Stimulated activated CD8-positive, alpha-beta memory T cell treated with anti-CD3 and anti-CD28 coated beads, Interleukin-4, amount 100 ng/mL, for 4 hours (primary cell): ENCODE data around the gene SNPH.

Experiments
- DNase-seq, 2 donors: peaks; one replicate each; pipeline ENCODE4 v3.0.0-alpha.2; 2020; ENCODE audit warnings: low read depth in 2 of 2, low spot score in 1 of 2

SNPH gene

GRCh38 chr20:1263853-1264252 lies 2.2 kb upstream of the SNPH start:
- no peak for DNase-seq

DNA sequence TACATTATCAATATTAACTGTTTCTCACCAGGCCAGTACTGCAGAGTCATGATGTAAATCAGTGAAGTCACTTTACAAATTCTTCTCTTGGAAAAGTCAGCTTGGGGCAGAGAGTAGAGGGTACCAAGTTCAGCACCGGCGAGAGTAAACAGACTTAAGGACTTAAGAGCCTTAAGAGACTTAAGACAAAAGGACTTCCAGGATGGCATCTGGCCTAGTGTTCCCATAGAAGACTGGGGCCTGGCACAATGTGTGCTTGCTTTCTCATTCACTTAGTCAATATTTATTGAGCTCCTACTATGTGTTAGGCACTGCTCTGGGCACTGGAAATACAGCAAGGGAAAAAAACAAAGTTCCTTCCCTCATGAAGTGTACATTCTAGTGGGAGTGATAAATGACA lies 1.4 kb upstream of the SNPH start:
- DNase-seq, result no peak

DNA sequence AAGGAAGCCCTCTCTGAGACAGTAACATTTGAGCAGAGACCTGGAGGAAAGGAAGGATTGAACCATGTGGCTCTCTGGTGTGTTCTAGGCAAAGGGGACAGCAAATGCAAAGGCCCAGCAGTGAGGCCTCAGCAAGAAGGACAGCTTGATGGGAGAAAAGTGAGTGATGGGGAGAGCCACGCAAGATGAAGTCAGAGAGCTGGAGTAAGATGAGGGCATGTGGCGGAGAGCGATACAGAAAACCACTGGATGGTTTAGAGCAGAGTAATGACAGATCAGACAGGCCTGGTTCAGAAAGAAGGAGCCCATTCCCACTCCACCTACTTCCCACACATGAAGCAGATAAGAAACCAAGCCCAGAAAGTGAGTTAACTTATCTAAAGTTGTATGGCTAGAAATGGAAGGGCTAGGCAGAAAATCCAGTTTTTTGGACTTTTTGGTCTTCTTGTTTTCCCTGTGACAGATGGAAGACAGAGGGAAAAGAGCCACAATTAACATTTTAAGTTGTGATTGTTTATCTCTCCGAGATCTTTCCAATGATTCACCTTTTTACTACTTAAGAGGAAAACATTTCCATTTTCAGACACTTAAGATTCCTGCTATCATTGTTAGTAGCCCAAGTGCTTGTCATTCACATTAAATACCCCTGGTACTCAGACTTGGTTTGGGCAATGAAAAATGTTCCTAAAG lies 723 bp upstream of the SNPH start:
- no peak for DNase-seq

DNA sequence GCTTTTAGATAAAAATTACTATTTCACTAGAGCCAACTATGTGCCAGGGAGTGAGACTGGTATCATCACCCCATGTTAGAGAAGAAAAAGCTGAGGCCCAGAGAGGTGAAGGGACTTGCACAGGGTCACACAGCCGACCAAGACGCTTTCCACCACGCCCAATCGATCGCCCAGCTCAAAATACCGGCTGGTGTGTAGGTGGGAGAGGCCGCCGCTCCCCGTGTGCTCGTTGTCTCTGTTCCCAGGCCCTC lies 253 bp upstream of the SNPH start:
- no peak for DNase-seq

- DNase-seq, result no peak
Observed at GRCh38 chr20:1267161-1267560, 1.1 kb downstream of the SNPH start.

DNA sequence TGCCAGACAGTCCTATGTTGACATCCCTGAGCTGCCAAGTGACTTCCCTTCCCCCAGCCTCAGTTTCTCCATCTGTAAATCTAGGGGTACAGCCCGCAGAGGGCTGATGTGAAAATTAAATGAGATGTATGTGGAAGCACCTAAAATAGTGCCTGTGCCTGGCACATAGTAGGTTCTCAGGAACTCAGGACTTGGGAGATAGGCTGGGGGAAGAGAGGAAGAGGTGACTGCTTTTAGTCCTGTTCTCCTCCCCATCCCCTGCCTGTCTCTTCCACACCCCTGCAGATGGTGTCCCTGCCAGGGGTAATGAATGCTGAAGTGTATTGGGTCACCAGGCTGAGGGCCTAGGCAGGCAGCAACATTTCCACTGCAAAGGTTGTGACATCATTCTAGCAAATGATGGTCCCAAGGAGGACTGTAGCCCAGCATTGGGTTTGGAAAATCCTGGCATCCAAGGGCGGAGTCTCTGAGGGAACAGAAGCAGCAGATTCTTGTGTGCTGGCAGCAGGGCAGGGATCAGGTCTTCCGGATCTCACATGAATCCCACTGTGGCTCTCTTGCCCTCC lies 1.8 kb downstream of the SNPH start:
- no peak for DNase-seq

DNA sequence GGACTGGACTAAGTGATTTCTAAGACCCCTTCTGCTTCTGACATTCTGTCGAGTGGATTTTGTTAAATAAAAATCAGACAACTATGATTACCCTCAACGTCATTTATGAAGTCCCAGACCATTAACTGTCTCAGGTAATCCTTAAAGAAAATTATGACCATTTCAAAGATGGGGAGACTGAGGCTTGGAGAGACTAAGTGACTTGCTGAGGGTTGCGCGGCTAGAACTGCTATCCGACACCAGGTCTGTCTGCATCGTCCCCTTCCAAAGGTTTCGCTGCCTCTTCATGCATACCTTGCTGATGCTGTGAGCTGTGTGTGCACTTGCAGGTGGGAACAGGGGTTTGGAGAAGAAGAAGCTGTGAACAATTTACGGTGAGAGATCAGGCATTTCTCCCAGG lies 3.1 kb downstream of the SNPH start:
- no peak for DNase-seq

- DNase-seq, result no peak
Observed at GRCh38 chr20:1269850-1270249, 3.8 kb downstream of the SNPH start.

GRCh38 chr20:1272368-1273100 lies 6.4 kb downstream of the SNPH start:
- no peak for DNase-seq

- DNase-seq, result no peak
Observed at GRCh38 chr20:1273366-1273765, 7.3 kb downstream of the SNPH start.

DNA sequence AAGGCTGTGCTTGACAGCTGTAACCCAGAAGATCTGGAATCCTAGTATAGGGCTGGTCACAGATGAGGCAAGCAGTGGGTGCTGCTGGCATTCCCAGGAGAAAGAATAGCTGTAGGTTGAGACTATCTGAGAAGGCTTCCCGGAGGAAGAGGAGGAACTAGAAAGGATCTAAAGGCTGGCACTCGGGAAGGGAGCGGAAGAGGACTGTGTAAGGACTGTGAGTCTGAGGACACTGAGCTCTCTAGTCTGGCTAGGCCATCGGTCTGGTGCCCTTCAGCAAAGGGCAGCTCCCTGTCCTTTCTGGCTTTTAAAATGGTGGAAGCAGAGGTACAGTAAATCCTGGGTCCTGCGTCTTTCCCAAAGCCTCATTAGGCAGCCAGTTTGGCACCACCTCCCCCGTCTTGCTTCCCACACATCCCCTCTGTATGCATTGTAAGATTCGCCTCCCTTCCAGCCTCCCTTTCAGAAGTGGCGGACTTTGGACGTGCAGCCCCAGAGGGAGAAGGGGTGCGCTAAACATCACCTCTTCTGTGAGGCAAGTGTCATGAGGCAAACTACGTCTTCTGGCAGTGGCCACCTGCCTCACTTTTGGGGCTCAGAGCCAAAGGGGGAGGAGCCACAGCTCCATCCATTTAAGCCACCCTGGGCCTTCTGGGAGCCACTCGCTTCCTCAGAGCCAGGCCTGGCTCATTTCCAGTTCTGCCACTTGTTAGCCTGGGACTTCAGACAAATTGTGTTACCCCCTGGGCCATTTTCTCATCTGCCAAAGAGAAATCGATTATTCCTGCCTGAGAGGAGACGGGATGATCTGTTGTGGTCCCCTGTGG lies 8.6 kb downstream of the SNPH start:
- DNase-seq, result no peak

- no peak for DNase-seq
Observed at GRCh38 chr20:1275919-1276318, 9.8 kb downstream of the SNPH start.

DNA sequence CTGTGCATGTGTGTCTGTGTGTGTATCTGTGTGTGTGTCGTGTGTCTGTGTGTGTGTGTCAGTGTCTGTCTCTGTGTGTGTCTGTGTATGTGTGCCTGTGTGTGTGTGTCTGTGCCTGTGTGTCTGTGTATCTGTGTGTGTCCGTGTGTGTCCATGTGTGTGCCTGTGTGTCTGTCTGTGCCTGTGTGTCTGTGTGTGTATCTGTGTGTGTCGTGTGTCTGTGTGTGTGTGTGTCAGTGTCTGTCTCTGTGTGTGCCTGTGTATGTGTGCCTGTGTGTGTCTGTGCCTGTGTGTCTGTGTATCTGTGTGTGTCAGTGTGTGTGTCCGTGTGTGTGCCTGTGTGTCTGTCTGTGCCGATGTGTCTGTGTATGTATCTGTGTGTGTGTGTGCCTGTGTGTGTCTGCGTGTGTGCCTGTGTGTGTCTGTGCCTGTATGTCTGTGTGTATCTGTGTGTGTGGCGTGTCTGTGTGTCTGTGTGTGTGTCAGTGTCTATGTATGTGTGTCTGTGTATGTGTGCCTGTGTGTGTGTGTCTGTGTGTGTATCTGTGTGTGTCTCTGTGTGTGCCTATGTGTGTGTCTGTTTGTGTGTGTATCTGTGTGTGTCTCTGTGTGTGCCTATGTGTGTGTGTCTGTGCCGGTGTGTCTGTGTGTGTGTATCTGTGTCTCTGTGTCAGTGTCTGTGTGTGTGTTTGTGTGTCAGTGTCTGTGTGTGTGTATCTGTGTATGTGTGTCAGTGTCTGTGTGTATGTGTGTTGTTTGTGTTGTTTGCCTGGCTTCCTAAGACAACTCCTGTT lies 11.6 kb downstream of the SNPH start:
- no peak for DNase-seq

DNA sequence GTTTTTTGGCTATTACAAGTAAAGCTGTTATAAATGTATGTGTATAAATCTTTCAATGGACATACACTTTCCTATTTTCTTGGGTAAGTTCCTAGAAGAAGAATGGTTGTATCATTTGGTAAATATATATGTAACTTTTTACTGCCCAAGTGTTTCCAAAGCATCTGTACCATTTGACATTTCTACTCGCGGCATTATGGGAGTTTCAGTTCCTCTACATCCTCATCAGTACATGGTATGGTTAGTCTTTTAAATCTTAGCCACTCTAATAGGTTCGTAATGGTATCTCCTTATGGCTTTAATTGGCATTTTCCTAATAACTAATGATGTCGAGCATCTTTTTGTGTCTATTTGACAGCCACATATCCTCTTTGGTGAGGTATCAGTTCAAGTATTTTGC lies 12.9 kb downstream of the SNPH start:
- no peak for DNase-seq

DNA sequence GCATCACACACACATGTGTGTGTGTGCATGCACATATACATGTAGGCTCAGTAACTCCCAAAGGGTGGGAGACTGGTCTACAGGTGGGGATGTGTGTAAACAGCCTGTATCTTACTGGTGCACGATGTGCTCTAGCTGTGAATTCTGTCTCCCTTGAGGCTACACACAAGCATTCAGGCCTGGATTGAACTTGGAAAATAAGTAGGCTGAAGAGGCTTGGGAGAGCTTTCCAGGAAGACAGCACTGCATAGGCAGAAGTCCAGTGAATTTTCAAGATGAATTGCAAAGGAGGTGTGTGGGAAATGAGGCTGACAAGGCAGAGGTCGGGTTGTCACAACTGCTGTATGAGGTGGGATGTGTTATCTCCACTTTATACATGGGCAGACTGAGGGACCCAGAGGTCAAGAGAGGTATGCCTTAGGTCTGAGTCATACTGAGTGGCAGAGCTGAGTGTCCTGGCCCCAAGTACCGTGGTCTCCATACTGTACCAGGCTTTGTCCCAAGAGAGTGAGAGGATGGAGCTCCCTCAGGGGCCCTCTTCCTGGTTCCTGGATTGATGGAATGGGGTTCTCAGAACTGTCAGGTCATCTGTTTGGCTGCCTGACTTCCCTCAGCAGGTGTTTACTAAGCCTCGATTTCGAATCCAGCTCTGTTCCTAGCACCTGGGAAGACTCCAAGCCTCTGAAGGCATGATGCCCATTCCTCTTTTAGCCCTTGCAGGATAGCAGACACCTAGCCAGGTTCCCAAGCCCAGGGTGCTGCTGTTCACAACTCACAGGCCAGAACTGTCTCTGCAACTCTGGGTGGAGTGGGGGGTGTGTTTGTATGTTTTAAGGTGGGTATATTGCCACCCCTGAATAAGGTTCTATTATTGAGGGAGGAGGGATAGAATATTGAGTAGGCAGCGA lies 14.4 kb downstream of the SNPH start:
- DNase-seq, result no peak

DNA sequence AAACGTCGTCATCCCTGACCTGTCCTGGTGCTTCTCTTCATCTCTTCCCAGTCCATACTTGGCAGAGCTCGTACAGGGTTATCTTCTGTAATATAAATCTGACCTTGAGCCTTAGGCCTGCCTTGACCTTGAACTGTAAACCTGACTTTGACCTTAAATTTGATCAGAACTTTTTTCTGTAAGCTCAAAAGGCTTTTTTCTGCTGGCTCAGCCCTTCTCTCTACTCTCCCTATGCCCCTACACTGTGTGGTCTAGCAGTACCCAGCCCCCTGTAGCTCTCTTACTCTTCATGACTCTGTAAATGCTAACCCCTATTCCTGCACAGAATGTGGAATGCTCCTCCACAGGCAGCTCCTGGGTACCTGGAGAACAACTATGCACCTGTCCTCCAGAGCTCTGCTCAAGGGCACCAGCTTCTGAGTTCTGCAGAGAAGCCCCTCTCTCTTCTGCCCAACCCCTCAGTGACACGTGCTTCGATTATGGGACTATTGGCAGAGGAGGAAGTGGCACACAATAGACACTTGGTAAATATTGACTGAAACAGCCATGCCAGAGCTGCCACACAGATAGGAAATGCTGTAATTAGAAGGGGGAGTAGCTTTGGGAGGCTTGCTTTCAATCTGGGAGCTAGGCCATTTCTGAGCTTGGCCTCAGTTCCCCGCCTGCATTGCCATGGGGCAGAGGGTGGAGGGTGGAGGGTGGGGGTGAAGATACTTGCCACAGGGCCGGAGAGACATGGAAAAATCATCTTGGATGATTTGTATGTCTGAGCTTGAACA lies 15.4 kb downstream of the SNPH start:
- no peak for DNase-seq

GRCh38 chr20:1282966-1283365 lies 16.9 kb downstream of the SNPH start:
- DNase-seq, result no peak

- no peak for DNase-seq
Observed at GRCh38 chr20:1283522-1284510, 17.7 kb downstream of the SNPH start.
